ENCODE data around the gene MYOCOS.

DNA sequence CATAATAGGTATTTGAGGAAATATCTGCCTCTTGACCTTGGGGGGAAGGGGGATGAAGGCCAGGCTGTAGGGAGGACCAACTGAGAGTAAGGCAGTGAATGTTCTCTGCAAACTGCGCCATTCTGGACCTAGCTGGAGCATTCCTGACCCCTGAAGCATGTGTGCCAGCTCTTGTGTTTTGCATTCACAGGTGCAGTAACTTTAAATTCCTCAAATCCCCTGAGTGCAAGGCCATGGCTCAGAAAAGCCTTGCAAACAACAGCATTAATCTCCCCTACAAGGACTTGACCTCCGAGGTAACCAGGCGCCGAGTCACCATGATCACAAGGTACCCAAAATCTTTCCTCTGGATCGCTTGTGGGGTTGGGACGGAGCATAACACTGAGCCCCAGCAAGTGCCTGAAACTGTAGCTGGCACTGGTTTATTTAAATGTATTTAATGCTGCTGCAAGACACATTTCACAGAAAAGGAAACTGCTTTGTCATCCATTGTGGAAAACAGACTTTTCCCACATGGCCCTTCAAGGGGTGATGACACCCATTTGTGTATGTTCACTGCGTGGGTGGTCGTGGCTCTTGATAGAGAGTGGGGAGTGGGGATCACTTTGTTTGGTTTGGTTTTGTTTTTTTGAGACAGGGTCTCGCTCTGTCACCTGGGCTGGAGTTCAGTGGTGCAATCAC lies 1.7 kb downstream of the MYOCOS start:
- TF ChIP-seq, protein P1, sequence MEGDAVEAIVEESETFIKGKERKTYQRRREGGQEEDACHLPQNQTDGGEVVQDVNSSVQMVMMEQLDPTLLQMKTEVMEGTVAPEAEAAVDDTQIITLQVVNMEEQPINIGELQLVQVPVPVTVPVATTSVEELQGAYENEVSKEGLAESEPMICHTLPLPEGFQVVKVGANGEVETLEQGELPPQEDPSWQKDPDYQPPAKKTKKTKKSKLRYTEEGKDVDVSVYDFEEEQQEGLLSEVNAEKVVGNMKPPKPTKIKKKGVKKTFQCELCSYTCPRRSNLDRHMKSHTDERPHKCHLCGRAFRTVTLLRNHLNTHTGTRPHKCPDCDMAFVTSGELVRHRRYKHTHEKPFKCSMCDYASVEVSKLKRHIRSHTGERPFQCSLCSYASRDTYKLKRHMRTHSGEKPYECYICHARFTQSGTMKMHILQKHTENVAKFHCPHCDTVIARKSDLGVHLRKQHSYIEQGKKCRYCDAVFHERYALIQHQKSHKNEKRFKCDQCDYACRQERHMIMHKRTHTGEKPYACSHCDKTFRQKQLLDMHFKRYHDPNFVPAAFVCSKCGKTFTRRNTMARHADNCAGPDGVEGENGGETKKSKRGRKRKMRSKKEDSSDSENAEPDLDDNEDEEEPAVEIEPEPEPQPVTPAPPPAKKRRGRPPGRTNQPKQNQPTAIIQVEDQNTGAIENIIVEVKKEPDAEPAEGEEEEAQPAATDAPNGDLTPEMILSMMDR (conservative IDR thresholded peaks at IDR 0.05; ENCODE audit: low read length): no peak
- TF ChIP-seq EZH2phosphoT487 (IDR thresholded peaks at IDR 0.05; ENCODE audit: borderline replicate concordance): no peak
